Naive thymus-derived CD8-positive, alpha-beta T cell (primary cell): ENCODE data around the gene ABCB1. TPM values are rescaled to one million over a fixed set of nuclear protein-coding genes. Genes with fewer than 3 reads are reported as not detected.
"Not testable (repeated sequence)": the region's sequence is repeated elsewhere in the genome, so short reads cannot be mapped to it uniquely, and the experiment has no call there.

Experiments used
- ATAC-seq, 2 donors: fragments of 150-1000 bp; cut with Tn5 transposase in 1 of 2; sonication (Bioruptor Pico), chemical (Tn5 transposase) in 1 of 2; 1 replicate in 1 of 2; 2 replicates in 1 of 2; pipeline ENCODE4 v1.10.0; 2021; ENCODE audit warnings: mild to moderate bottlenecking in 2 of 2, moderate library complexity in 2 of 2
- POLR2A ChIA-PET: fragments of 350-600 bp; sonication (Branson Sonifier 250); formaldehyde crosslinking; loops from one replicate; lab custom pipeline; 2021; ENCODE audit warnings: antibody characterized with exemption; lab: Charles Lee
- DNase-seq, 10 donors: peaks; one replicate each; pipeline versions ENCODE4 v3.0.0 to v3.0.0-alpha.2; 2020 to 2022
- H3K27ac Mint-ChIP-seq, 10 donors: one replicate each; pipeline ENCODE4 v1.8.0; 2020 to 2022; ENCODE audit warnings: mild to moderate bottlenecking in 10 of 10, mixed read lengths in 10 of 10, moderate library complexity in 4 of 10, inconsistent platforms in 1 of 10
- H3K27me3 Mint-ChIP-seq, 5 donors: one replicate each; pipeline ENCODE4 v1.8.0; 2021 to 2022; ENCODE audit warnings: mixed read lengths in 5 of 5
- H3K36me3 Mint-ChIP-seq, 3 donors: one replicate each; pipeline ENCODE4 v1.8.0; 2020 to 2022; ENCODE audit warnings: mixed read lengths in 3 of 3, mild to moderate bottlenecking in 2 of 3, inconsistent platforms in 1 of 3
- H3K4me1 Mint-ChIP-seq, 4 donors: one replicate each; pipeline ENCODE4 v1.8.0; 2021 to 2022; ENCODE audit warnings: mixed read lengths in 4 of 4
- H3K4me3 Mint-ChIP-seq, 10 donors: one replicate each; pipeline ENCODE4 v1.8.0; 2020 to 2022; ENCODE audit warnings: mild to moderate bottlenecking in 10 of 10, mixed read lengths in 10 of 10, moderate library complexity in 6 of 10, inconsistent platforms in 1 of 10
- H3K9me3 Mint-ChIP-seq, 9 donors: one replicate each; pipeline ENCODE4 v1.8.0; 2020 to 2022; ENCODE audit warnings: mixed read lengths in 9 of 9, mild to moderate bottlenecking in 3 of 9, inconsistent platforms in 1 of 9, moderate library complexity in 1 of 9
- polyA plus RNA-seq, 3 donors: library from polyadenylated mRNA; unstranded; fragments of 300-500 nt; fragmentation: Illumina TruSeq; gene quantifications; one replicate each; pipeline ENCODE4 v1.2.3, GENCODE V29; 2021
- total RNA-seq, 8 experiments: library from RNA in 2 of 8; stranded (reverse) in 2 of 8; gene quantifications; one replicate each; pipeline ENCODE4 v1.2.3 and lab custom pipeline; 2021 to 2026

Gene ABCB1
- total and polyA plus RNA-seq, 5 experiments from 2014 or later = 25.3 to 58.7 (median 34.7) TPM

GRCh38 chr7:87476179-87476557 lies 124.5 kb downstream of the ABCB1 start:
- Mint-ChIP-seq H3K27me3 (peaks cover 24 to 36% (median 32%) of the 10 kb centered on the region in 5 donors), H3K27ac (peak overlapping the region in 1 of 10 donors; percentile 75), H3K9me3 (peaks cover 0 to 3% (median 0%) of the 10 kb centered on the region in 9 donors), H3K4me3 (peak overlapping the region; percentile 35 to 73 (median 52)), H3K4me1 (peaks cover 0 to 27% (median 13%) of the 10 kb centered on the region in 4 donors), H3K36me3 (no peaks in the 10 kb centered on the region)
- ATAC-seq = no peak
- no peak for DNase-seq
- POLR2A ChIA-PET = no interaction called here

GRCh38 chr7:87475359-87476178 lies 125.1 kb downstream of the ABCB1 start, which contains the start of gene ABCB4:
Gene ABCB4 (minus strand): TSS chr7:87475680. CDS start chr7:87475465, 215 bp downstream.
- Mint-ChIP-seq H3K9me3 (peaks cover 0 to 3% (median 0%) of the 10 kb centered on the region in 9 donors), H3K36me3 (no peaks in the 10 kb centered on the region), H3K27ac (peak within 1 kb of the TSS in 3 of 10 donors; percentile 11 to 80 (median 75)), H3K4me3 (peak within 1 kb of the TSS; percentile 50 to 83 (median 66)), H3K27me3 (peaks cover 24 to 36% (median 32%) of the 10 kb centered on the region in 5 donors), H3K4me1 (peaks cover 0 to 27% (median 13%) of the 10 kb centered on the region in 4 donors)
- ATAC-seq = peak; percentile 45 to 46
- peak in 1 of 10 donors; percentile 3 for DNase-seq
- POLR2A ChIA-PET = no interaction called here

GRCh38 chr7:87474533-87475358 lies 125.9 kb downstream of the ABCB1 start:
- peak; percentile 44 to 64 for ATAC-seq
- DNase-seq = peak in 3 of 10 donors; percentile 2 to 65 (median 18)
- POLR2A ChIA-PET = no interaction called here
- Mint-ChIP-seq H3K4me1 (peaks cover 0 to 27% (median 13%) of the 10 kb centered on the region in 4 donors), H3K9me3 (peaks cover 0 to 5% (median 0%) of the 10 kb centered on the region in 9 donors), H3K27ac (peak overlapping the region in 3 of 10 donors; percentile 11 to 80 (median 73)), H3K36me3 (no peaks in the 10 kb centered on the region), H3K27me3 (peaks cover 24 to 36% (median 32%) of the 10 kb centered on the region in 5 donors), H3K4me3 (peak overlapping the region; percentile 50 to 83 (median 62))

- DNase-seq = no peak
- POLR2A ChIA-PET = no interaction called here
- peak overlapping the region in 2 of 10 donors; percentile 62 to 77 for H3K4me3 Mint-ChIP-seq
These were observed 126.7 kb downstream of the ABCB1 start for GRCh38 chr7:87473986-87474385.

GRCh38 chr7:87473192-87473591 lies 127.5 kb downstream of the ABCB1 start:
- Mint-ChIP-seq H3K36me3 (no peaks in the 10 kb centered on the region), H3K4me1 (peaks cover 0 to 33% (median 13%) of the 10 kb centered on the region in 4 donors), H3K9me3 (peaks cover 0 to 11% (median 0%) of the 10 kb centered on the region in 9 donors), H3K4me3 (no peak overlapping the region), H3K27me3 (peaks cover 25 to 36% (median 32%) of the 10 kb centered on the region in 5 donors), H3K27ac (peak overlapping the region in 1 of 10 donors; percentile 60)
- DNase-seq = no peak
- ATAC-seq = no peak
- POLR2A ChIA-PET = no interaction called here

More at GRCh38 chr7:87473986-87474385, 126.7 kb downstream of the ABCB1 start:
- no peak for ATAC-seq
- Mint-ChIP-seq H3K27ac (peak overlapping the region in 2 of 10 donors; percentile 73 to 80), H3K27me3 (peaks cover 24 to 36% (median 32%) of the 10 kb centered on the region in 5 donors), H3K36me3 (no peaks in the 10 kb centered on the region), H3K4me1 (peaks cover 0 to 31% (median 13%) of the 10 kb centered on the region in 4 donors), H3K9me3 (peaks cover 0 to 10% (median 0%) of the 10 kb centered on the region in 9 donors)

GRCh38 chr7:87471473-87471872 lies 129.2 kb downstream of the ABCB1 start:
- POLR2A ChIA-PET = no interaction called here
- Mint-ChIP-seq H3K36me3 (no peaks in the 10 kb centered on the region), H3K9me3 (peaks cover 0 to 18% (median 0%) of the 10 kb centered on the region in 9 donors), H3K27ac (no peak overlapping the region), H3K27me3 (peaks cover 20 to 42% (median 30%) of the 10 kb centered on the region in 5 donors), H3K4me1 (peaks cover 0 to 29% (median 13%) of the 10 kb centered on the region in 4 donors), H3K4me3 (no peak overlapping the region)
- DNase-seq = no peak
- no peak for ATAC-seq

- H3K36me3 Mint-ChIP-seq, ATAC-seq, H3K4me3 Mint-ChIP-seq, POLR2A ChIA-PET, DNase-seq, H3K27ac Mint-ChIP-seq: not testable (repeated sequence)
- Mint-ChIP-seq H3K4me1 (peaks cover 0 to 13% (median 0%) of the 10 kb centered on the region in 4 donors), H3K9me3 (peaks cover 0 to 18% (median 0%) of the 10 kb centered on the region in 9 donors), H3K27me3 (peaks cover 10 to 47% (median 32%) of the 10 kb centered on the region in 5 donors)
These were observed 131.5 kb downstream of the ABCB1 start for GRCh38 chr7:87469204-87469603.

- H3K36me3 Mint-ChIP-seq, H3K27ac Mint-ChIP-seq, H3K4me3 Mint-ChIP-seq, POLR2A ChIA-PET, DNase-seq, ATAC-seq, H3K4me1 Mint-ChIP-seq: not testable (repeated sequence)
- H3K27me3 Mint-ChIP-seq = peaks cover 8 to 40% (median 32%) of the 10 kb centered on the region in 5 donors
- peaks cover 0 to 18% (median 0%) of the 10 kb centered on the region in 9 donors for H3K9me3 Mint-ChIP-seq
These were observed 135.2 kb downstream of the ABCB1 start for GRCh38 chr7:87465534-87465880.

GRCh38 chr7:87464830-87465533 lies 135.7 kb downstream of the ABCB1 start:
- H3K27ac Mint-ChIP-seq, H3K36me3 Mint-ChIP-seq, H3K4me1 Mint-ChIP-seq, DNase-seq, POLR2A ChIA-PET, ATAC-seq: not testable (repeated sequence)
- Mint-ChIP-seq H3K27me3 (peaks cover 8 to 41% (median 32%) of the 10 kb centered on the region in 5 donors), H3K9me3 (peaks cover 0 to 13% (median 0%) of the 10 kb centered on the region in 9 donors), H3K4me3 (peak overlapping the region in 1 of 10 donors; percentile 38)

- H3K27ac Mint-ChIP-seq = no peak overlapping the region
- H3K9me3 Mint-ChIP-seq = peaks cover 0 to 8% (median 0%) of the 10 kb centered on the region in 9 donors
These were observed 136.7 kb downstream of the ABCB1 start for GRCh38 chr7:87463982-87464381.

GRCh38 chr7:87460444-87460843 lies 140.2 kb downstream of the ABCB1 start:
- H3K4me1 Mint-ChIP-seq, ATAC-seq, H3K4me3 Mint-ChIP-seq, POLR2A ChIA-PET, H3K36me3 Mint-ChIP-seq, DNase-seq, H3K9me3 Mint-ChIP-seq, H3K27ac Mint-ChIP-seq: not testable (repeated sequence)
- H3K27me3 Mint-ChIP-seq = peaks cover 11 to 41% (median 17%) of the 10 kb centered on the region in 5 donors

More at GRCh38 chr7:87463982-87464381, 136.7 kb downstream of the ABCB1 start:
- Mint-ChIP-seq H3K36me3 (peaks cover 0 to 2% (median 0%) of the 10 kb centered on the region in 3 donors), H3K4me1 (peaks cover 0 to 3% (median under 1%) of the 10 kb centered on the region in 4 donors), H3K4me3 (no peak overlapping the region), H3K27me3 (peaks cover 11 to 51% (median 32%) of the 10 kb centered on the region in 5 donors)
- POLR2A ChIA-PET = no interaction called here
- DNase-seq (no peak), ATAC-seq (no peak)
